ENCODE data around the gene CACNA1S. TPM values are rescaled to one million over a fixed set of nuclear protein-coding genes. Genes with fewer than 3 reads are reported as not detected.

CACNA1S gene
- total and polyA plus RNA-seq, 12 donors: under 0.01 to 0.09 (median 0.05) TPM; not detected in 7

GRCh38 chr1:201061049-201061448, 51.2 kb downstream of the CACNA1S start:
- WGBS, 2 donors: 67 to 77% methylated on average over 4 of the region's 4 CpGs
- Histone ChIP-seq H3K27ac (no peak overlapping the region), H3K36me3 (no peaks in the 10 kb centered on the region), H3K4me3 (no peak overlapping the region), H3K27me3 (peaks cover 0 to 5% (median 2%) of the 10 kb centered on the region in 7 donors), H3K9me3 (no peaks in the 10 kb centered on the region), H3K4me1 (peaks cover 0 to 21% (median 6%) of the 10 kb centered on the region in 9 donors)
- ATAC-seq (peak in 5 of 8 donors; percentile 34 to 61 (median 46)), DNase-seq (peak; percentile 24 to 58)
- intact Hi-C loops (cut with DNase I): no loop called here
- TF ChIP-seq CTCF (IDR thresholded peaks at IDR 0.05): no peak

- Histone ChIP-seq H3K9me3 (no peaks in the 10 kb centered on the region), H3K4me3 (no peak overlapping the region), H3K27ac (no peak overlapping the region), H3K4me1 (peaks cover 0 to 25% (median 7%) of the 10 kb centered on the region in 9 donors), H3K27me3 (peaks cover 0 to 5% (median 0%) of the 10 kb centered on the region in 7 donors), H3K36me3 (no peaks in the 10 kb centered on the region)
- intact Hi-C loops (cut with DNase I): no loop called here
- DNase-seq (no peak), ATAC-seq (no peak)
- 95 to 96% methylated on average over 4 of the region's 4 CpGs for WGBS, 2 donors
- no peak for TF ChIP-seq CTCF (IDR thresholded peaks at IDR 0.05)
These were observed 51.6 kb downstream of the CACNA1S start for GRCh38 chr1:201060586-201060985.

- Histone ChIP-seq H3K27me3 (peaks cover 0 to 5% (median 0%) of the 10 kb centered on the region in 7 donors), H3K9me3 (no peaks in the 10 kb centered on the region), H3K4me3 (no peak overlapping the region), H3K4me1 (peaks cover 0 to 30% (median 7%) of the 10 kb centered on the region in 9 donors), H3K36me3 (no peaks in the 10 kb centered on the region), H3K27ac (no peak overlapping the region)
- ATAC-seq (no peak), DNase-seq (no peak)
- no peak for TF ChIP-seq CTCF (IDR thresholded peaks at IDR 0.05)
- whole genome bisulfite sequencing, 2 donors: 51 to 52% methylated on average over 5 of the region's 5 CpGs
- intact Hi-C loops (cut with DNase I): no loop called here
These were observed 52.2 kb downstream of the CACNA1S start for GRCh38 chr1:201059871-201060555.

- 87 to 94% methylated on average over 3 of the region's 3 CpGs for WGBS, 2 donors
- DNase-seq: no peak
- H3K4me1 ChIP-seq: peaks cover 0 to 36% (median 7%) of the 10 kb centered on the region in 9 donors
These were observed 52.8 kb downstream of the CACNA1S start for GRCh38 chr1:201059401-201059800.

More at GRCh38 chr1:201059401-201059800, 52.8 kb downstream of the CACNA1S start:
- intact Hi-C loops (cut with DNase I): no loop called here
- H3K27me3 ChIP-seq: peaks cover 0 to 5% (median 0%) of the 10 kb centered on the region in 7 donors
- no peak for ATAC-seq
- no peaks in the 10 kb centered on the region for H3K36me3 ChIP-seq
- H3K9me3 ChIP-seq: no peaks in the 10 kb centered on the region
- H3K27ac ChIP-seq: no peak overlapping the region
- TF ChIP-seq CTCF (IDR thresholded peaks at IDR 0.05): no peak
- no peak overlapping the region for H3K4me3 ChIP-seq
